VCaP (cell line): ENCODE measurements around the gene PALM.

ENCODE experiments used
- H3K27ac ChIP-seq: fragments of 450-650 bp; 2 replicates; pipeline ENCODE4 v1.5.1; 2017
- CTCF ChIP-seq: fragments of 450-650 bp; conservative IDR thresholded peaks from 2 replicates; pipeline ENCODE4 v1.5.1; 2017; ENCODE audit warnings: mild to moderate bottlenecking, moderate library complexity

PALM gene

GRCh38 chr19:756821-757688 lies 48.3 kb downstream of the PALM start:
- TF ChIP-seq CTCF = no peak
- H3K27ac ChIP-seq = no peak overlapping the region

- TF ChIP-seq CTCF = no peak
- H3K27ac ChIP-seq = no peak overlapping the region
These were observed 49.3 kb downstream of the PALM start for GRCh38 chr19:757811-758668.

- H3K27ac ChIP-seq = no peak overlapping the region
- no peak for TF ChIP-seq CTCF
These were observed 54.4 kb downstream of the PALM start for GRCh38 chr19:763181-763580.

GRCh38 chr19:763869-764268 lies 55.1 kb downstream of the PALM start:
- no peak overlapping the region for H3K27ac ChIP-seq
- no peak for TF ChIP-seq CTCF

GRCh38 chr19:764301-764700 lies 55.6 kb downstream of the PALM start:
- H3K27ac ChIP-seq = no peak overlapping the region
- no peak for TF ChIP-seq CTCF

GRCh38 chr19:765179-765738 lies 56.5 kb downstream of the PALM start:
- no peak for TF ChIP-seq CTCF
- no peak overlapping the region for H3K27ac ChIP-seq

- no peak overlapping the region for H3K27ac ChIP-seq
- no peak for TF ChIP-seq CTCF
These were observed 59.7 kb downstream of the PALM start for GRCh38 chr19:768424-768823.
